ENCODE measurements around the gene CTBP2.

DNA sequence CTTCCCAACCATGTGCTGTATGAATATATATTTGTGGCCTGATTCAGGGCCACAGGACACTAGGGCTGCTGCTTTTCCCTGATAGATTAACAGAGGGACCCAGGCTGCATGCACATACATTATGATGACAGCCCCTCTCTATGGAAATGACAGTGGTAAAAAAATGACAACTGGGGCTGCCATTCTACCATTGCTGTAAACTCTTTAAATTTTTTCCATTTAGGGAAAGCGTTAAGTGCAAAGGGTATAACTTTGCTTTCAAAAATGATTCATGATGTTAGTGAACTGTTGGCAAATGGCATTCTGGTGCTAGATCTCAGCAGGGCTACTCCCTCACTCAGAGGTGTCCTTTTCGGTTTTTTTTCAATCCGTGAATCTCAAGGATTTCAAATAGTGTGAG is 4.2 kb downstream of the CTBP2 start:
- TF ChIP-seq, protein P1, sequence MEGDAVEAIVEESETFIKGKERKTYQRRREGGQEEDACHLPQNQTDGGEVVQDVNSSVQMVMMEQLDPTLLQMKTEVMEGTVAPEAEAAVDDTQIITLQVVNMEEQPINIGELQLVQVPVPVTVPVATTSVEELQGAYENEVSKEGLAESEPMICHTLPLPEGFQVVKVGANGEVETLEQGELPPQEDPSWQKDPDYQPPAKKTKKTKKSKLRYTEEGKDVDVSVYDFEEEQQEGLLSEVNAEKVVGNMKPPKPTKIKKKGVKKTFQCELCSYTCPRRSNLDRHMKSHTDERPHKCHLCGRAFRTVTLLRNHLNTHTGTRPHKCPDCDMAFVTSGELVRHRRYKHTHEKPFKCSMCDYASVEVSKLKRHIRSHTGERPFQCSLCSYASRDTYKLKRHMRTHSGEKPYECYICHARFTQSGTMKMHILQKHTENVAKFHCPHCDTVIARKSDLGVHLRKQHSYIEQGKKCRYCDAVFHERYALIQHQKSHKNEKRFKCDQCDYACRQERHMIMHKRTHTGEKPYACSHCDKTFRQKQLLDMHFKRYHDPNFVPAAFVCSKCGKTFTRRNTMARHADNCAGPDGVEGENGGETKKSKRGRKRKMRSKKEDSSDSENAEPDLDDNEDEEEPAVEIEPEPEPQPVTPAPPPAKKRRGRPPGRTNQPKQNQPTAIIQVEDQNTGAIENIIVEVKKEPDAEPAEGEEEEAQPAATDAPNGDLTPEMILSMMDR (IDR thresholded peaks at IDR 0.05) = no peak
- no peak for TF ChIP-seq POLR2A (IDR thresholded peaks at IDR 0.05)

Measured in right lobe of liver (tissue), 4 donors.